Panc1 (cell line): ENCODE measurements around the gene MS4A1. TPM values are rescaled to one million over a fixed set of nuclear protein-coding genes. Genes with fewer than 3 reads are reported as not detected.

Experiments
- ATAC-seq: fragments of 200-7000 bp; cut with Tn5 transposase; 2 replicates; pipeline ENCODE4 v1.9.1; 2020; ENCODE audit warnings: mild to moderate bottlenecking, moderate library complexity
- BruUV-seq: library from RNA; stranded (reverse); fragments of 400-500 nt; replicated peaks from 2 replicates; lab custom pipeline; 2021; lab: Mats Ljungman, UMichigan
- CTCF ChIA-PET: fragments of 300-600 bp; sonication (Branson Sonifier 250); formaldehyde crosslinking; loops from one replicate; lab custom pipeline; 2022; ENCODE audit warnings: antibody characterized with exemption; lab: Charles Lee
- POLR2A ChIA-PET: fragments of 300-600 bp; sonication (Branson Sonifier 250); formaldehyde crosslinking; loops from one replicate; lab custom pipeline; 2022; ENCODE audit warnings: antibody characterized with exemption; lab: Charles Lee
- DNase-seq: peaks from one replicate; pipeline ENCODE4 v3.0.0-alpha.2; 2010; ENCODE audit warnings: low read depth, low spot score
- H3K27ac ChIP-seq: 2 replicates; pipeline ENCODE4 v1.5.1; 2011; ENCODE audit warnings: mild to moderate bottlenecking, low read length, inconsistent platforms
- H3K27me3 ChIP-seq: fragments of 200-500 bp; sonication (Bioruptor generic); 2 replicates; pipeline ENCODE4 v1.6.0; 2014; ENCODE audit warnings: low read length, inconsistent platforms; ENCODE audit not compliant: control insufficient read depth, insufficient read depth
- H3K36me3 ChIP-seq: fragments of 200-500 bp; sonication (Bioruptor generic); 2 replicates; pipeline ENCODE4 v1.5.1; 2014; ENCODE audit warnings: inconsistent platforms, mild to moderate bottlenecking, low read length, moderate library complexity; ENCODE audit not compliant: control insufficient read depth, insufficient read depth
- H3K4me1 ChIP-seq: 2 replicates; pipeline ENCODE4 v1.5.1; 2011; ENCODE audit warnings: inconsistent platforms, mild to moderate bottlenecking, low read length, moderate library complexity; ENCODE audit not compliant: control insufficient read depth, insufficient read depth
- H3K4me3 ChIP-seq, 2 experiments: 2 replicates each; pipeline ENCODE4 v1.5.1; 2011 to 2012; ENCODE audit warnings: low read depth in 2 of 2, low read length in 2 of 2, mild to moderate bottlenecking in 2 of 2, inconsistent platforms in 1 of 2, moderate library complexity in 1 of 2
- H3K9me3 ChIP-seq: fragments of 200-500 bp; sonication (Bioruptor generic); 2 replicates; pipeline ENCODE4 v1.5.1; 2014; ENCODE audit warnings: low read depth, mild to moderate bottlenecking, inconsistent platforms, low read length, moderate library complexity; ENCODE audit not compliant: control insufficient read depth, insufficient read depth
- POLR2AphosphoS5 ChIP-seq: IDR thresholded peaks from 2 replicates; pipeline ENCODE4 v1.6.1; 2012; ENCODE audit warnings: mild to moderate bottlenecking, low read depth, low read length, moderate library complexity
- SIN3A ChIP-seq: IDR thresholded peaks from 2 replicates; pipeline ENCODE4 v1.6.1; 2012; ENCODE audit warnings: low read depth, mild to moderate bottlenecking, low read length, moderate library complexity, borderline replicate concordance; ENCODE audit not compliant: insufficient read depth
- in situ Hi-C: cut with HindIII; loops from 2 replicates; pipeline ENCODE4 v1.10.0; 2016; ENCODE audit warnings: low sequenced_read_pairs, low pct_unique_long_range_greater_than_20kb
- intact Hi-C: fragments of 100-400 bp; cut with micrococcal nuclease; formaldehyde crosslinking; loops from one replicate; pipeline ENCODE4 v1.10.0; 2022; ENCODE audit not compliant: unreplicated experiment
- total RNA-seq: library from RNA; stranded (reverse); gene quantifications from one replicate; pipeline ENCODE4 v1.2.1, GENCODE V29; 2021; ENCODE audit not compliant: unreplicated experiment
- TF ChIP-seq, protein P1 (sequence below): fragments of 450-650 bp; IDR thresholded peaks from 2 replicates; pipeline ENCODE4 v1.5.1; 2017; ENCODE audit warnings: mild to moderate bottlenecking
- TF ChIP-seq, protein P2 (sequence below), 2 experiments: IDR thresholded peaks; 2 replicates each; pipeline ENCODE4 v1.6.1; 2011 to 2012; ENCODE audit warnings: low read depth in 2 of 2, control low read depth in 1 of 2, low read length in 1 of 2, mild to moderate bottlenecking in 1 of 2, moderate library complexity in 1 of 2; ENCODE audit not compliant: insufficient read depth in 1 of 2

Gene MS4A1
- total RNA-seq, 1 experiment from 2014 or later, result 0.59 TPM

DNA sequence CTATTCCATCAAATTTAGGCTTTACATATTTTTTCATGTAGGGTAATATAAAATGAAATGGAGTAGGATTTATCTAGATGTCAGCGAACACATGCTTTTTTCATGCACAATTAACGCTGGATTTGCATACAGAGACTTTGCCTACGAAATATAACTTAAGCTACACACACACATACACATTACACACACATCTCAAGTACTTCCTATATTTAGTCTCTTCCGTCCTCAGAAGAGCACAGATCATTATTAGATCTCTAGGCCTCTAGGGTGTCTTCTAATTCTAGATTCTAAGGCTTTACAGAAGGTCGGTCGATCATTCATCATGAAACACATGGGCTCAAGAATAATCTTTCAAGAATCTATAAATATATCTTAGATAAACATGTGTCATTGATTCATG lies 55.7 kb downstream of the MS4A1 start:
- Histone ChIP-seq H3K27me3 (no peaks in the 10 kb centered on the region; the same call in 1 of the 2 replicates), H3K4me3 (no peak overlapping the region), H3K9me3 (no peaks in the 10 kb centered on the region), H3K27ac (no peak overlapping the region), H3K4me1 (no peaks in the 10 kb centered on the region), H3K36me3 (no peaks in the 10 kb centered on the region)
- CTCF ChIA-PET, result no interaction called here
- no peak for DNase-seq
- in situ Hi-C loops, result no loop called here
- POLR2A ChIA-PET, result no interaction called here
- intact Hi-C loops, result no loop called here
- no peak for TF ChIP-seq SIN3A
- TF ChIP-seq, protein P1, sequence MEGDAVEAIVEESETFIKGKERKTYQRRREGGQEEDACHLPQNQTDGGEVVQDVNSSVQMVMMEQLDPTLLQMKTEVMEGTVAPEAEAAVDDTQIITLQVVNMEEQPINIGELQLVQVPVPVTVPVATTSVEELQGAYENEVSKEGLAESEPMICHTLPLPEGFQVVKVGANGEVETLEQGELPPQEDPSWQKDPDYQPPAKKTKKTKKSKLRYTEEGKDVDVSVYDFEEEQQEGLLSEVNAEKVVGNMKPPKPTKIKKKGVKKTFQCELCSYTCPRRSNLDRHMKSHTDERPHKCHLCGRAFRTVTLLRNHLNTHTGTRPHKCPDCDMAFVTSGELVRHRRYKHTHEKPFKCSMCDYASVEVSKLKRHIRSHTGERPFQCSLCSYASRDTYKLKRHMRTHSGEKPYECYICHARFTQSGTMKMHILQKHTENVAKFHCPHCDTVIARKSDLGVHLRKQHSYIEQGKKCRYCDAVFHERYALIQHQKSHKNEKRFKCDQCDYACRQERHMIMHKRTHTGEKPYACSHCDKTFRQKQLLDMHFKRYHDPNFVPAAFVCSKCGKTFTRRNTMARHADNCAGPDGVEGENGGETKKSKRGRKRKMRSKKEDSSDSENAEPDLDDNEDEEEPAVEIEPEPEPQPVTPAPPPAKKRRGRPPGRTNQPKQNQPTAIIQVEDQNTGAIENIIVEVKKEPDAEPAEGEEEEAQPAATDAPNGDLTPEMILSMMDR, result no peak
- no peak for ATAC-seq
- no TSS peak for BruUV-seq

DNA sequence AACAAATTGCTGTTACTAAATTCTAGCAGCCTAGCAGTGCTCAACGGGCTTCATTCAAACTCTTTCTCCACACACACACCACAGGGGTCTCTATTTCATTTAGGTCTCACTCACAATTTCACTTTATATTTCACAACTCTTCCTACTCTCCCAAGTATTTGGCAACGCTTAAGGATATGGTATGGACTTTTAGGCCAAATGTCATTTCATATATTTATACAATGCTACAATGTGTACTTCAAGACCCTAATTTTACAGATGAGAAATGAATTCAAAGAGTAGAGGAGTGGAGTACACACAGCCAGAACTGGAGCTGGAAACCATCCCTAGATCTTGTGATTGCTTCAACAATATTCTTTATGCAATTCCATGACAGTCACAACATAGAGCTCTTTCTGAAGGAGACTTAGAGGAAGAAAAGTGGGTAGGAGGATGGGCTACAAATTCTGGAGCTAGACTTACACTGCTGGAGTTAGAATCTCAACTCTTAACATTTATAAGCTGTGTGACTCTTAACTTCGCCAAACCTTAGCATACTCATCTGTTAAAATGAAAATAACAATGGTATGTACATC lies 57.1 kb downstream of the MS4A1 start:
- BruUV-seq, result no TSS peak
- TF ChIP-seq, protein P1, result no peak
- TF ChIP-seq SIN3A, result no peak
- DNase-seq (no peak), ATAC-seq (no peak)
- no peaks in the 10 kb centered on the region for H3K4me1 ChIP-seq
- POLR2A ChIA-PET, result interaction anchor here (0.6 kb wide), 1 partner anchor 49 kb away, joined by 15 read pairs; no protein-coding TSS in a partner anchor
- in situ Hi-C loops (no loop called here), intact Hi-C loops (no loop called here)
- no peaks in the 10 kb centered on the region; the same call in 1 of the 2 replicates for H3K27me3 ChIP-seq
- no peak overlapping the region for H3K27ac ChIP-seq
- no peak overlapping the region for H3K4me3 ChIP-seq
- H3K9me3 ChIP-seq, result no peaks in the 10 kb centered on the region
- no peaks in the 10 kb centered on the region for H3K36me3 ChIP-seq
- CTCF ChIA-PET, result no interaction called here

DNA sequence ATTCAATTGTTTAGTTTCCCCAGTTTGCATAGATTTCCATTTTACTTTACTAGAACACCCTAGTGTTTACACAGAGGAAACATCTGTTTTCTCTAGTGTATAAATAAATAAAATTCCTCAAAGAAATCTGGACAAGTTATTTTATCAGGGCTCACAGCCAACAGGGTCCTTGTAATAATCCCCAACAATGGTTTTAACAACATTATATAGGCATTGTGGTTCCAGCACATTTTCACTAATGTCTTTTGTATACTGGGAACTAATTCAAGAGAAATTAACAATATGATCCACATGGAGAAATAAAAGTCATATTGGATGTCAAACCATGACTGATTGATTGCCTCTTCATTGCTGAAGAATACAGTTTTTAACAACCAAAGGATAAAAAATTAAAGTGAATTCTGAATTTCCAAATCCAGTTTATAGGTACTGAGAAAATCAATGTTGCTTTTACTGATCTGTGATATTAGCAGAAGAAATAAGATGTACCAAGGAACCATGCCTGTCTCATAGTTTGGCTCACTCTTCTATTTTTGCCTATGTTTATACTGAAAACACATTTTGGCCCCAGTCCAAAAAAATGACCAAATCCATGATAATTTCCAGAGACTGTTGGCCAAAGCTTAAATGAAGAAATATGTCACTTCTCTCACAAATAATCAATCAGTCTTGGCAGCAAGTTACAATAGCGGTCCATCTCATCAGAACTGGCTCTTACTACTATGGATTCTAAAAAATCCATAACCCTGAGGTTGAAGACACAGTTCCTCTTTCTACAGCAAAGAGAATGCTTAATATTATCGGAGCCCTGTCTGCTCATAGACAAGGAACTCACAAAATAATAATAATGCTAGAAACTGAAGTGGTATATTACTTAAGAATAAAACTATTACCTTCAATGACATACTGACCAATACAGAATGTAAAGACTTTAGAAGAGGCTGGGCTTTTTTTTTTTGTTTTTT lies 58.1 kb downstream of the MS4A1 start:
- Histone ChIP-seq H3K27me3 (no peaks in the 10 kb centered on the region; the same call in 1 of the 2 replicates), H3K9me3 (no peaks in the 10 kb centered on the region), H3K27ac (no peak overlapping the region), H3K36me3 (no peaks in the 10 kb centered on the region), H3K4me3 (no peak overlapping the region), H3K4me1 (no peaks in the 10 kb centered on the region)
- DNase-seq (no peak), ATAC-seq (no peak)
- in situ Hi-C loops (no loop called here), intact Hi-C loops (no loop called here)
- no TSS peak for BruUV-seq
- TF ChIP-seq, protein P2, sequence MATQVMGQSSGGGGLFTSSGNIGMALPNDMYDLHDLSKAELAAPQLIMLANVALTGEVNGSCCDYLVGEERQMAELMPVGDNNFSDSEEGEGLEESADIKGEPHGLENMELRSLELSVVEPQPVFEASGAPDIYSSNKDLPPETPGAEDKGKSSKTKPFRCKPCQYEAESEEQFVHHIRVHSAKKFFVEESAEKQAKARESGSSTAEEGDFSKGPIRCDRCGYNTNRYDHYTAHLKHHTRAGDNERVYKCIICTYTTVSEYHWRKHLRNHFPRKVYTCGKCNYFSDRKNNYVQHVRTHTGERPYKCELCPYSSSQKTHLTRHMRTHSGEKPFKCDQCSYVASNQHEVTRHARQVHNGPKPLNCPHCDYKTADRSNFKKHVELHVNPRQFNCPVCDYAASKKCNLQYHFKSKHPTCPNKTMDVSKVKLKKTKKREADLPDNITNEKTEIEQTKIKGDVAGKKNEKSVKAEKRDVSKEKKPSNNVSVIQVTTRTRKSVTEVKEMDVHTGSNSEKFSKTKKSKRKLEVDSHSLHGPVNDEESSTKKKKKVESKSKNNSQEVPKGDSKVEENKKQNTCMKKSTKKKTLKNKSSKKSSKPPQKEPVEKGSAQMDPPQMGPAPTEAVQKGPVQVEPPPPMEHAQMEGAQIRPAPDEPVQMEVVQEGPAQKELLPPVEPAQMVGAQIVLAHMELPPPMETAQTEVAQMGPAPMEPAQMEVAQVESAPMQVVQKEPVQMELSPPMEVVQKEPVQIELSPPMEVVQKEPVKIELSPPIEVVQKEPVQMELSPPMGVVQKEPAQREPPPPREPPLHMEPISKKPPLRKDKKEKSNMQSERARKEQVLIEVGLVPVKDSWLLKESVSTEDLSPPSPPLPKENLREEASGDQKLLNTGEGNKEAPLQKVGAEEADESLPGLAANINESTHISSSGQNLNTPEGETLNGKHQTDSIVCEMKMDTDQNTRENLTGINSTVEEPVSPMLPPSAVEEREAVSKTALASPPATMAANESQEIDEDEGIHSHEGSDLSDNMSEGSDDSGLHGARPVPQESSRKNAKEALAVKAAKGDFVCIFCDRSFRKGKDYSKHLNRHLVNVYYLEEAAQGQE (IDR thresholded peaks at IDR 0.05; ENCODE audit: insufficient read depth in 1 of 2, low read depth in 2 of 2, low read length in 1 of 2), result no peak
- no peak for TF ChIP-seq POLR2AphosphoS5
- TF ChIP-seq, protein P1, result no peak
- TF ChIP-seq SIN3A, result no peak
- ChIA-PET POLR2A (interaction anchor here (0.6 kb wide), 1 partner anchor 48 kb away, joined by 15 read pairs; no protein-coding TSS in a partner anchor), CTCF (no interaction called here)
